SK-N-SH treated with all-trans-retinoic acid at 6 μM for 48 hours (cell line): ENCODE data around the gene FOXS1.

Source experiments
- ARNTL ChIP-seq: fragments of 450-650 bp; formaldehyde crosslinking; IDR thresholded peaks from 2 replicates; pipeline ENCODE4 v1.5.0; 2020; ENCODE audit warnings: low read depth, mild to moderate bottlenecking, moderate library complexity, borderline replicate concordance
- CSRNP3 ChIP-seq: fragments of 250-450 bp; sonication (Bioruptor Pico); IDR thresholded peaks from 2 replicates; pipeline ENCODE4 v1.5.1; 2021; ENCODE audit warnings: mild to moderate bottlenecking, moderate library complexity
- ESRRG ChIP-seq: fragments of 250-450 bp; sonication (Bioruptor Pico); IDR thresholded peaks from 2 replicates; pipeline ENCODE4 v1.6.1; 2021; ENCODE audit warnings: mild to moderate bottlenecking
- GLIS3 ChIP-seq: fragments of 250-450 bp; sonication (Bioruptor Pico); IDR thresholded peaks from 2 replicates; pipeline ENCODE4 v1.5.0; 2020; ENCODE audit warnings: mild to moderate bottlenecking, moderate library complexity
- OSR1 ChIP-seq: fragments of 250-450 bp; sonication (Bioruptor Pico); IDR thresholded peaks from 2 replicates; pipeline ENCODE4 v1.8.0; 2022; ENCODE audit warnings: moderate library complexity, mild to moderate bottlenecking, inconsistent platforms
- RARB ChIP-seq: fragments of 250-450 bp; sonication (Bioruptor Pico); IDR thresholded peaks from 2 replicates; pipeline ENCODE4 v1.8.0; 2021; ENCODE audit warnings: mild to moderate bottlenecking, moderate library complexity
- TOX ChIP-seq: fragments of 250-450 bp; sonication (Bioruptor Pico); IDR thresholded peaks from 2 replicates; pipeline ENCODE4 v1.8.0; 2021; ENCODE audit warnings: mild to moderate bottlenecking, moderate library complexity, borderline replicate concordance
- ZFP3 ChIP-seq: fragments of 250-450 bp; sonication (Bioruptor Pico); IDR thresholded peaks from 2 replicates; pipeline ENCODE4 v1.5.0; 2020; ENCODE audit warnings: mild to moderate bottlenecking, moderate library complexity
- ZFP30 ChIP-seq: fragments of 450-650 bp; formaldehyde crosslinking; IDR thresholded peaks from 2 replicates; pipeline ENCODE4 v1.5.0; 2022; ENCODE audit warnings: mild to moderate bottlenecking, moderate library complexity
- ZNF8 ChIP-seq: fragments of 450-650 bp; formaldehyde crosslinking; IDR thresholded peaks from 2 replicates; pipeline ENCODE4 v1.5.0; 2020; ENCODE audit warnings: mild to moderate bottlenecking, moderate library complexity
- TF ChIP-seq, protein P1 (sequence below): fragments of 250-450 bp; sonication (Bioruptor Pico); IDR thresholded peaks from 2 replicates; pipeline ENCODE4 v1.5.1; 2020; ENCODE audit warnings: low read depth, mild to moderate bottlenecking, moderate library complexity
- TF ChIP-seq, protein P2 (sequence below): fragments of 250-450 bp; sonication (Bioruptor Pico); IDR thresholded peaks from 2 replicates; pipeline ENCODE4 v1.8.0; 2020; ENCODE audit warnings: mild to moderate bottlenecking, moderate library complexity, borderline replicate concordance
- TF ChIP-seq, protein P3 (sequence below): fragments of 250-450 bp; sonication (Bioruptor Pico); IDR thresholded peaks from 2 replicates; pipeline ENCODE4 v1.5.0; 2020; ENCODE audit warnings: mild to moderate bottlenecking, moderate library complexity

DNA sequence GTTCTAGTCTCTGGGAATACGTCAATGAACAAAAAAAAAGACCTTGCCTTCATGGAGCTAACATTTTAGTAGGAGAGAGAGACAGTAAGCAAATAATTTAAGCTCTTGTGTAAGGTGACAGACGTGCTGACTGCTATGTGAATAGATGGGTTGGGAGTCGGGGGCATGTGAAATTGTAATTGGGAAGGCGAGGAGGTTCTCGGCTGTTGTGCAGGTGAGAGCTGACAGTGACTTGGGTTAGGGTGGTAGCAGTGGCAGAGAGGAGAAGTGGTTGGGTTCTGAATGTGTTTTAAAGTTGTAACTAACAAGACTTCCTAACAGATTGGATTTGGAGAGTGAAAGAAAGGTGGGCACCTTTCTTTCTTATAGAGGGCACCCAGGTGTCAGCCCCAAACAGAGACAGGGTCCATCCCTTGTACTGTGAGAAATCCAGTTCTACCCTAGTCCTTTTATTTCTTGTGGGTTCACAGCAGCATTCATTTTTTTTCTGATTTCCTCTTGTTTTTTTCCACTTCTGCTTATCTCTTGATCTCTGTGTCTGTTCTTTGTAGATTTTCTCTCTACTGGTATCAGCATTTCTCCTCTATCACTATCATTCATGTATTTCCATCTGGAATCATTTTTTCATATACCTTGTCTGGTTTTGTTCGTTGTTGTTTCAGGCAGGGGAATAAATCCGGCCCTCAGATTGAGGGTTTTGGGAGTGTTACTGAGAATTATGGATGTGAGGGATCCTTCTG lies 41.7 kb downstream of the FOXS1 start:
- TF ChIP-seq, protein P1, sequence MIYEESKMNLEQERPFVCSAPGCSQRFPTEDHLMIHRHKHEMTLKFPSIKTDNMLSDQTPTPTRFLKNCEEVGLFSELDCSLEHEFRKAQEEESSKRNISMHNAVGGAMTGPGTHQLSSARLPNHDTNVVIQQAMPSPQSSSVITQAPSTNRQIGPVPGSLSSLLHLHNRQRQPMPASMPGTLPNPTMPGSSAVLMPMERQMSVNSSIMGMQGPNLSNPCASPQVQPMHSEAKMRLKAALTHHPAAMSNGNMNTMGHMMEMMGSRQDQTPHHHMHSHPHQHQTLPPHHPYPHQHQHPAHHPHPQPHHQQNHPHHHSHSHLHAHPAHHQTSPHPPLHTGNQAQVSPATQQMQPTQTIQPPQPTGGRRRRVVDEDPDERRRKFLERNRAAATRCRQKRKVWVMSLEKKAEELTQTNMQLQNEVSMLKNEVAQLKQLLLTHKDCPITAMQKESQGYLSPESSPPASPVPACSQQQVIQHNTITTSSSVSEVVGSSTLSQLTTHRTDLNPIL = no peak
- TF ChIP-seq ESRRG (CRISPR knock-in tag) (no peak), GLIS3 (no peak), ZNF8 (CRISPR knock-in tag) (no peak), RARB (CRISPR knock-in tag) (no peak), OSR1 (CRISPR knock-in tag) (no peak), ARNTL (no peak), ZFP3 (CRISPR knock-in tag) (no peak), TOX (no peak), ZFP30 (no peak), CSRNP3 (CRISPR knock-in tag) (no peak)
- TF ChIP-seq, protein P2, sequence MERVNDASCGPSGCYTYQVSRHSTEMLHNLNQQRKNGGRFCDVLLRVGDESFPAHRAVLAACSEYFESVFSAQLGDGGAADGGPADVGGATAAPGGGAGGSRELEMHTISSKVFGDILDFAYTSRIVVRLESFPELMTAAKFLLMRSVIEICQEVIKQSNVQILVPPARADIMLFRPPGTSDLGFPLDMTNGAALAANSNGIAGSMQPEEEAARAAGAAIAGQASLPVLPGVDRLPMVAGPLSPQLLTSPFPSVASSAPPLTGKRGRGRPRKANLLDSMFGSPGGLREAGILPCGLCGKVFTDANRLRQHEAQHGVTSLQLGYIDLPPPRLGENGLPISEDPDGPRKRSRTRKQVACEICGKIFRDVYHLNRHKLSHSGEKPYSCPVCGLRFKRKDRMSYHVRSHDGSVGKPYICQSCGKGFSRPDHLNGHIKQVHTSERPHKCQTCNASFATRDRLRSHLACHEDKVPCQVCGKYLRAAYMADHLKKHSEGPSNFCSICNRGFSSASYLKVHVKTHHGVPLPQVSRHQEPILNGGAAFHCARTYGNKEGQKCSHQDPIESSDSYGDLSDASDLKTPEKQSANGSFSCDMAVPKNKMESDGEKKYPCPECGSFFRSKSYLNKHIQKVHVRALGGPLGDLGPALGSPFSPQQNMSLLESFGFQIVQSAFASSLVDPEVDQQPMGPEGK = no peak
- TF ChIP-seq, protein P3, sequence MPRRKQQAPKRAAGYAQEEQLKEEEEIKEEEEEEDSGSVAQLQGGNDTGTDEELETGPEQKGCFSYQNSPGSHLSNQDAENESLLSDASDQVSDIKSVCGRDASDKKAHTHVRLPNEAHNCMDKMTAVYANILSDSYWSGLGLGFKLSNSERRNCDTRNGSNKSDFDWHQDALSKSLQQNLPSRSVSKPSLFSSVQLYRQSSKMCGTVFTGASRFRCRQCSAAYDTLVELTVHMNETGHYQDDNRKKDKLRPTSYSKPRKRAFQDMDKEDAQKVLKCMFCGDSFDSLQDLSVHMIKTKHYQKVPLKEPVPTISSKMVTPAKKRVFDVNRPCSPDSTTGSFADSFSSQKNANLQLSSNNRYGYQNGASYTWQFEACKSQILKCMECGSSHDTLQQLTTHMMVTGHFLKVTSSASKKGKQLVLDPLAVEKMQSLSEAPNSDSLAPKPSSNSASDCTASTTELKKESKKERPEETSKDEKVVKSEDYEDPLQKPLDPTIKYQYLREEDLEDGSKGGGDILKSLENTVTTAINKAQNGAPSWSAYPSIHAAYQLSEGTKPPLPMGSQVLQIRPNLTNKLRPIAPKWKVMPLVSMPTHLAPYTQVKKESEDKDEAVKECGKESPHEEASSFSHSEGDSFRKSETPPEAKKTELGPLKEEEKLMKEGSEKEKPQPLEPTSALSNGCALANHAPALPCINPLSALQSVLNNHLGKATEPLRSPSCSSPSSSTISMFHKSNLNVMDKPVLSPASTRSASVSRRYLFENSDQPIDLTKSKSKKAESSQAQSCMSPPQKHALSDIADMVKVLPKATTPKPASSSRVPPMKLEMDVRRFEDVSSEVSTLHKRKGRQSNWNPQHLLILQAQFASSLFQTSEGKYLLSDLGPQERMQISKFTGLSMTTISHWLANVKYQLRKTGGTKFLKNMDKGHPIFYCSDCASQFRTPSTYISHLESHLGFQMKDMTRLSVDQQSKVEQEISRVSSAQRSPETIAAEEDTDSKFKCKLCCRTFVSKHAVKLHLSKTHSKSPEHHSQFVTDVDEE (CRISPR knock-in tag) = no peak
